Superior temporal gyrus (tissue), 1 donor: ENCODE data around the gene CHST13.
A peak's percentile ranks its signal among the peaks of the same experiment; 100 is the strongest.

Source experiments
- DNase-seq: peaks from one replicate; pipeline ENCODE4 v3.0.0-alpha.2; 2016; ENCODE audit errors: extremely low spot score

CHST13 gene

GRCh38 chr3:126509597-126510307, 14.2 kb upstream of the CHST13 start:
- no peak for DNase-seq

- no peak for DNase-seq
Measured at GRCh38 chr3:126510308-126510910, 13.5 kb upstream of the CHST13 start.

- no peak for DNase-seq
Measured at GRCh38 chr3:126511291-126511690, 12.7 kb upstream of the CHST13 start.

GRCh38 chr3:126512026-126512425, 11.9 kb upstream of the CHST13 start:
- no peak for DNase-seq

- DNase-seq, result no peak
Measured at GRCh38 chr3:126512916-126513650, 10.9 kb upstream of the CHST13 start.

GRCh38 chr3:126514161-126514560, 9.8 kb upstream of the CHST13 start:
- DNase-seq, result no peak

- DNase-seq, result no peak
Measured at GRCh38 chr3:126515066-126515706, 8.8 kb upstream of the CHST13 start.

GRCh38 chr3:126516152-126516935, 7.6 kb upstream of the CHST13 start:
- DNase-seq, result no peak

- DNase-seq, result no peak
Measured at GRCh38 chr3:126516936-126517290, 7.0 kb upstream of the CHST13 start.

GRCh38 chr3:126517291-126517951, 6.5 kb upstream of the CHST13 start, which contains the start of gene UROC1:
Gene UROC1 (minus strand): TSS chr3:126517773. CDS start chr3:126517719, 54 bp downstream.
- no peak for DNase-seq

- DNase-seq, result no peak
Measured at GRCh38 chr3:126517986-126518778, 5.8 kb upstream of the CHST13 start.

- DNase-seq, result no peak
Measured at GRCh38 chr3:126518779-126519177, 5.2 kb upstream of the CHST13 start.

GRCh38 chr3:126519506-126520455, 4.2 kb upstream of the CHST13 start:
- DNase-seq, result no peak

GRCh38 chr3:126521122-126521891, 2.6 kb upstream of the CHST13 start:
- peak; percentile 61 for DNase-seq

- DNase-seq, result peak; percentile 83
Measured at GRCh38 chr3:126522363-126522788, 1.6 kb upstream of the CHST13 start.

GRCh38 chr3:126524429-126524988, 554 bp downstream of the CHST13 start:
- DNase-seq, result no peak

- DNase-seq, result no peak
Measured at GRCh38 chr3:126525091-126525852, 1.3 kb downstream of the CHST13 start.
